K562 (cell line): ENCODE results near the gene PPT1. TPM values are rescaled to one million over a fixed set of nuclear protein-coding genes. Genes with fewer than 3 reads are reported as not detected.

Experiments used
- JUND ChIP-seq, 2 experiments: IDR thresholded peaks; 2 replicates in 1 of 2; 3 replicates in 1 of 2; pipeline ENCODE4 v1.6.1; 2011; ENCODE audit warnings: borderline replicate concordance in 2 of 2, low read depth in 2 of 2, low read length in 2 of 2, improper control_type of control experiment in 1 of 2, missing biosample characterization in 1 of 2, missing genetic modification characterization in 1 of 2, missing genetic modification reagents in 1 of 2
- MTA2 ChIP-seq: fragments of 450-650 bp; IDR thresholded peaks from 2 replicates; pipeline ENCODE4 v1.6.1; 2016; ENCODE audit warnings: low read depth
- PHB2 ChIP-seq: fragments of 450-650 bp; IDR thresholded peaks from 2 replicates; pipeline ENCODE4 v1.6.1; 2017; ENCODE audit warnings: low read depth
- SAP30 ChIP-seq: fragments of 200-600 bp; sonication (generic); IDR thresholded peaks from 2 replicates; pipeline ENCODE4 v1.6.1; 2012; ENCODE audit warnings: borderline replicate concordance, low read depth, mild to moderate bottlenecking, moderate library complexity, low read length, control low read depth, inconsistent platforms; ENCODE audit not compliant: insufficient read depth, poor library complexity, severe bottlenecking
- TBP ChIP-seq: optimal IDR thresholded peaks from 2 replicates; pipeline ENCODE3; 2011; ENCODE audit warnings: low read depth, low read length, improper control_type of control experiment
- polyA plus RNA-seq, 8 experiments: library from polyadenylated mRNA; depleted of rRNA in 4 of 8; stranded (reverse) in 5 of 8; unstranded in 3 of 8; fragments of >200 nt; fragmentation: Nextera tagmentation in 2 of 8; fragmentation: Illumina TruSeq in 1 of 8; extraction: Ambion mirVana in 2 of 8; extraction: Trizol in 1 of 8; gene quantifications; 2 replicates each; pipeline versions ENCODE4 v1.2.1 to v1.2.3, GENCODE V29; 2011 to 2014; ENCODE audit warnings: inconsistent platforms in 1 of 8, missing spikeins in 1 of 8
- total RNA-seq, 7 experiments: library from RNA; depleted of rRNA in 6 of 7; stranded (reverse); fragments of >200 nt in 6 of 7; fragmentation: Illumina TruSeq in 2 of 7; extraction: Trizol in 2 of 7; gene quantifications; 2 replicates each; pipeline versions ENCODE4 v1.2.1 to v1.2.3, GENCODE V29; 2011 to 2021; ENCODE audit warnings: low replicate concordance in 1 of 7
- TF ChIP-seq, protein P1 (sequence below): fragments of 450-650 bp; IDR thresholded peaks from 2 replicates; pipeline ENCODE4 v1.6.1; 2014; ENCODE audit warnings: low read depth, mild to moderate bottlenecking, moderate library complexity, borderline replicate concordance
- TF ChIP-seq, protein P2 (sequence below): fragments of 250-450 bp; sonication (Bioruptor Pico); IDR thresholded peaks from 2 replicates; pipeline ENCODE4 v1.5.0; 2021; ENCODE audit warnings: mild to moderate bottlenecking, moderate library complexity
- TF ChIP-seq, protein P3 (sequence below): fragments of 450-650 bp; IDR thresholded peaks from 2 replicates; pipeline ENCODE4 v1.6.1; 2017; ENCODE audit warnings: antibody characterized with exemption, mild to moderate bottlenecking
- TF ChIP-seq, protein P4 (sequence below): sonication (generic); formaldehyde crosslinking; IDR thresholded peaks from 2 replicates; pipeline ENCODE4 v1.8.1; 2023; ENCODE audit warnings: mild to moderate bottlenecking, missing genetic modification reagents
- TF ChIP-seq, protein P5 (sequence below): conservative IDR thresholded peaks from 2 replicates; pipeline ENCODE4 v1.6.1; 2011; ENCODE audit warnings: low read depth, mild to moderate bottlenecking, low read length; ENCODE audit not compliant: control insufficient read depth

The PPT1 gene
- total and polyA plus RNA-seq, 9 of the 15 experiments (the other 6 are each of a cell fraction or from before 2014, with no cell fraction given): 72.2 to 285 (median 143) TPM

DNA sequence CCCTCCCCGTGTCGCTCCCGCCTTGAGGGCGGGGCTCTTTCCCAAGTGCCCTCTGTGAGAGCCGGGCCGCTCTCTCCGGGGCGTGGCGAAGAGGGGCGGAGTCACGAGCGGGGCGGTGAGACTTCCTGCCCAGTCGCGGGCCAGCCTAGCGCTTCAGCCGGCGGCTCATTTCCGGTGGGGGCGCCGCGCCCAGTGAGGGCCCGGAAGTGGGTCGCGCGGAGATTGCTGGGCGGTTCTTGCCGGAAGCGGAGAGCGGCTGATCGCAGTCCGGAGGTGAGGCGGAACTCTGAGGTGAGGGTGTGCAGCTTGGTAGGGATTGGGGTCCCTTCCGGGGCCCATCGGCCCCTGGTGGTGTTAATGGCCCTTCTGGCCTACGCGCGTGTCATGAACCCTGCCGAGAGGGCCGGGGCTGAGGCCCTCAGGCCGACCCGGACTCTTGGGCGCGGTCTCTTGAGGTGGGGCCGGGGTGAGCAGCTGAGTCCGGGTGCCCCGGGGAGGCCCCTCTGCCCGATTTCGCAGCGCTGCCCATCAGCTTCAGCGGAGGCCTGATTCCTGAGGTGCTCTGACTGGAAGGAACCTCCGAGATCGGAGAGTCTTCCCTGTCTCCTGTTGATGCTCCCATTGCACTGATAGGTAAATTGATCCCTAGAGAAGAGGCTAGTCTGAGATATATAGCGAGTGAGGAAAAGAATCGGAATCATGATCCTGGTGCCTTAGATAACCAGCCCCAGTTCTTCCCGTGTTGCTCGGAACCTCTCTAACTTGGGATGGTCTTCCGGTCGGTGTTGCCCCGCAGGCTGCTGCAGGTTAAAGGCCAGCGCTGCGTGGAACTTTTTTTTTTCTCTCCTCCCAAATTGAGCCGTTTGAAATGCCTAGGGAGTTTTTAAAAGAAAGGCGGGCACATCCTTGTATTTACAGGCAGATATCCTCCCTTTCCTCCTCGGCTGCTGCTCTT lies 56.3 kb downstream of the PPT1 start, which contains the start of gene CAP1 (continued):
- TF ChIP-seq, protein P1, sequence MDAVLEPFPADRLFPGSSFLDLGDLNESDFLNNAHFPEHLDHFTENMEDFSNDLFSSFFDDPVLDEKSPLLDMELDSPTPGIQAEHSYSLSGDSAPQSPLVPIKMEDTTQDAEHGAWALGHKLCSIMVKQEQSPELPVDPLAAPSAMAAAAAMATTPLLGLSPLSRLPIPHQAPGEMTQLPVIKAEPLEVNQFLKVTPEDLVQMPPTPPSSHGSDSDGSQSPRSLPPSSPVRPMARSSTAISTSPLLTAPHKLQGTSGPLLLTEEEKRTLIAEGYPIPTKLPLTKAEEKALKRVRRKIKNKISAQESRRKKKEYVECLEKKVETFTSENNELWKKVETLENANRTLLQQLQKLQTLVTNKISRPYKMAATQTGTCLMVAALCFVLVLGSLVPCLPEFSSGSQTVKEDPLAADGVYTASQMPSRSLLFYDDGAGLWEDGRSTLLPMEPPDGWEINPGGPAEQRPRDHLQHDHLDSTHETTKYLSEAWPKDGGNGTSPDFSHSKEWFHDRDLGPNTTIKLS: no peak
- TF ChIP-seq, protein P2, sequence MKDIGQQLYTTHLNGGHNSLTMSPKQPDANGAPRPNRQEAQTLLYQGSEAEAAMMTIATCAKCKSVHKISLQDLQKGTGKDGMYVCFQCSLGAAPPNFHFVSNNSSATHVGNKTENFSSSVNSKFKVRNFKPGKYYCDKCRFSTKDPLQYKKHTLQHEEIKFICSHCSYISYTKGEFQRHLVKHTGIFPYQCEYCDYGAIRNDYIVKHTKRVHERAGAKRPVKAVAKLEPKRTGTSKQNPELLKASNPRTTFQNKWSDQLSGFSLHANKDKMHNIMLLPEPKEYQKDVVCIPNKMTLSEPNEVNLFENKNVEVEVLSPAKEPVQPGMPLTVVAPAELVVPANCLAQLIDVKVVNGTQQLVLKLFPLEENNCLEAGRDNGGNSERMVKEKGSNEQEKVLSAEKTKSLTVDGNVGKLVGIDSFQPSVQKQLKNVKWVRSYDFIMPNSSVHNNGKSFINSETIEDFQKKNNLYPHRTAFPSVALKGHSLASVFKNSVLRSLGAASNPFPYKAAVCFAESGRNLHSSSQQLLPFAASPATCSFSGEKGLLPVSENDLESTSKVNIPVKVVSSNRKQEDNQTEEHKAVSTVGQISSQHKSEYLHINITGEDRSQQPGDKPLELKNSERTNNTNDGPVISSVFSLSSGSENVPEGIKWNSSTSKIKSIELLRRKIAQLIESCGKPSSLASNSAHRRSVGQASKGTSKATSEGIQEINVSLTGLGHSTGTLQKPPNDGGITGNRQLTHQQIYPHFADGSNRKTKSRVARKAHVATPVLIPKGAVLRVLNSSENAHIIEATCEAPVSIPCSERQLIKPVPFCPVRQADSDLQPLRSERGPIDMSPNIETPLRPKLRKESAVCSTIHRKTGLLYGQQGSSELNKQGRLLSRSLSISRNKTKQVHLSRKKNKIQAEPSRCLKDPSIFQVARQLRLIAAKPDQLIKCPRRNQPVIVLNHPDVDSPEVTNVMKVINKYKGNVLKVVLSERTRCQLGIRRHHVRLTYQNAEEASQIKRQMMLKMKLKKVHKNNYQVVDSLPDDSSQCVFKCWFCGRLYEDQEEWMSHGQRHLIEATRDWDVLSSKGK (CRISPR knock-in tag): no peak
- no peak for TF ChIP-seq TBP
- TF ChIP-seq JUND (IDR thresholded peaks at IDR 0.05; ENCODE audit: borderline replicate concordance, low read depth, low read length): peak; percentile 46; the same call in 1 of the 2 replicates
- no peak for TF ChIP-seq JUND (tag; IDR thresholded peaks at IDR 0.05; ENCODE audit: borderline replicate concordance, low read depth, low read length)
- TF ChIP-seq, protein P3, sequence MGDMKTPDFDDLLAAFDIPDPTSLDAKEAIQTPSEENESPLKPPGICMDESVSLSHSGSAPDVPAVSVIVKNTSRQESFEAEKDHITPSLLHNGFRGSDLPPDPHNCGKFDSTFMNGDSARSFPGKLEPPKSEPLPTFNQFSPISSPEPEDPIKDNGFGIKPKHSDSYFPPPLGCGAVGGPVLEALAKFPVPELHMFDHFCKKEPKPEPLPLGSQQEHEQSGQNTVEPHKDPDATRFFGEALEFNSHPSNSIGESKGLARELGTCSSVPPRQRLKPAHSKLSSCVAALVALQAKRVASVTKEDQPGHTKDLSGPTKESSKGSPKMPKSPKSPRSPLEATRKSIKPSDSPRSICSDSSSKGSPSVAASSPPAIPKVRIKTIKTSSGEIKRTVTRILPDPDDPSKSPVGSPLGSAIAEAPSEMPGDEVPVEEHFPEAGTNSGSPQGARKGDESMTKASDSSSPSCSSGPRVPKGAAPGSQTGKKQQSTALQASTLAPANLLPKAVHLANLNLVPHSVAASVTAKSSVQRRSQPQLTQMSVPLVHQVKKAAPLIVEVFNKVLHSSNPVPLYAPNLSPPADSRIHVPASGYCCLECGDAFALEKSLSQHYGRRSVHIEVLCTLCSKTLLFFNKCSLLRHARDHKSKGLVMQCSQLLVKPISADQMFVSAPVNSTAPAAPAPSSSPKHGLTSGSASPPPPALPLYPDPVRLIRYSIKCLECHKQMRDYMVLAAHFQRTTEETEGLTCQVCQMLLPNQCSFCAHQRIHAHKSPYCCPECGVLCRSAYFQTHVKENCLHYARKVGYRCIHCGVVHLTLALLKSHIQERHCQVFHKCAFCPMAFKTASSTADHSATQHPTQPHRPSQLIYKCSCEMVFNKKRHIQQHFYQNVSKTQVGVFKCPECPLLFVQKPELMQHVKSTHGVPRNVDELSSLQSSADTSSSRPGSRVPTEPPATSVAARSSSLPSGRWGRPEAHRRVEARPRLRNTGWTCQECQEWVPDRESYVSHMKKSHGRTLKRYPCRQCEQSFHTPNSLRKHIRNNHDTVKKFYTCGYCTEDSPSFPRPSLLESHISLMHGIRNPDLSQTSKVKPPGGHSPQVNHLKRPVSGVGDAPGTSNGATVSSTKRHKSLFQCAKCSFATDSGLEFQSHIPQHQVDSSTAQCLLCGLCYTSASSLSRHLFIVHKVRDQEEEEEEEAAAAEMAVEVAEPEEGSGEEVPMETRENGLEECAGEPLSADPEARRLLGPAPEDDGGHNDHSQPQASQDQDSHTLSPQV: no peak
- no peak for TF ChIP-seq PHB2
- no peak for TF ChIP-seq MTA2
- TF ChIP-seq, protein P4, sequence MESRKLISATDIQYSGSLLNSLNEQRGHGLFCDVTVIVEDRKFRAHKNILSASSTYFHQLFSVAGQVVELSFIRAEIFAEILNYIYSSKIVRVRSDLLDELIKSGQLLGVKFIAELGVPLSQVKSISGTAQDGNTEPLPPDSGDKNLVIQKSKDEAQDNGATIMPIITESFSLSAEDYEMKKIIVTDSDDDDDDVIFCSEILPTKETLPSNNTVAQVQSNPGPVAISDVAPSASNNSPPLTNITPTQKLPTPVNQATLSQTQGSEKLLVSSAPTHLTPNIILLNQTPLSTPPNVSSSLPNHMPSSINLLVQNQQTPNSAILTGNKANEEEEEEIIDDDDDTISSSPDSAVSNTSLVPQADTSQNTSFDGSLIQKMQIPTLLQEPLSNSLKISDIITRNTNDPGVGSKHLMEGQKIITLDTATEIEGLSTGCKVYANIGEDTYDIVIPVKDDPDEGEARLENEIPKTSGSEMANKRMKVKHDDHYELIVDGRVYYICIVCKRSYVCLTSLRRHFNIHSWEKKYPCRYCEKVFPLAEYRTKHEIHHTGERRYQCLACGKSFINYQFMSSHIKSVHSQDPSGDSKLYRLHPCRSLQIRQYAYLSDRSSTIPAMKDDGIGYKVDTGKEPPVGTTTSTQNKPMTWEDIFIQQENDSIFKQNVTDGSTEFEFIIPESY (CRISPR knock-in tag): no peak
- TF ChIP-seq SAP30: no peak
- TF ChIP-seq, protein P5, sequence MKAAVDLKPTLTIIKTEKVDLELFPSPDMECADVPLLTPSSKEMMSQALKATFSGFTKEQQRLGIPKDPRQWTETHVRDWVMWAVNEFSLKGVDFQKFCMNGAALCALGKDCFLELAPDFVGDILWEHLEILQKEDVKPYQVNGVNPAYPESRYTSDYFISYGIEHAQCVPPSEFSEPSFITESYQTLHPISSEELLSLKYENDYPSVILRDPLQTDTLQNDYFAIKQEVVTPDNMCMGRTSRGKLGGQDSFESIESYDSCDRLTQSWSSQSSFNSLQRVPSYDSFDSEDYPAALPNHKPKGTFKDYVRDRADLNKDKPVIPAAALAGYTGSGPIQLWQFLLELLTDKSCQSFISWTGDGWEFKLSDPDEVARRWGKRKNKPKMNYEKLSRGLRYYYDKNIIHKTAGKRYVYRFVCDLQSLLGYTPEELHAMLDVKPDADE: peak; percentile 39; the same call in 1 of the 2 replicates
